Stimulated activated naive CD8-positive, alpha-beta T cell treated with anti-CD3 and anti-CD28 coated beads, Interleukin-15, Interleukin-2, amounts not matched to agents 100 ng/mL and 50 ng/mL, for 24 hours (primary cell): ENCODE measurements around the gene SLC27A5.

ENCODE experiments used
- H3K27ac Mint-ChIP-seq: one replicate; pipeline ENCODE4 v1.8.0; 2021; ENCODE audit warnings: mild to moderate bottlenecking, mixed read lengths
- H3K27me3 Mint-ChIP-seq: one replicate; pipeline ENCODE4 v1.8.0; 2021; ENCODE audit warnings: mixed read lengths
- H3K36me3 Mint-ChIP-seq: one replicate; pipeline ENCODE4 v1.8.0; 2021; ENCODE audit warnings: low read depth, mixed read lengths
- H3K4me1 Mint-ChIP-seq: one replicate; pipeline ENCODE4 v1.8.0; 2021; ENCODE audit warnings: low read depth, mixed read lengths
- H3K4me3 Mint-ChIP-seq: one replicate; pipeline ENCODE4 v1.8.0; 2021; ENCODE audit warnings: mild to moderate bottlenecking, mixed read lengths
- H3K9me3 Mint-ChIP-seq: one replicate; pipeline ENCODE4 v1.8.0; 2021; ENCODE audit warnings: mixed read lengths

Gene SLC27A5

DNA sequence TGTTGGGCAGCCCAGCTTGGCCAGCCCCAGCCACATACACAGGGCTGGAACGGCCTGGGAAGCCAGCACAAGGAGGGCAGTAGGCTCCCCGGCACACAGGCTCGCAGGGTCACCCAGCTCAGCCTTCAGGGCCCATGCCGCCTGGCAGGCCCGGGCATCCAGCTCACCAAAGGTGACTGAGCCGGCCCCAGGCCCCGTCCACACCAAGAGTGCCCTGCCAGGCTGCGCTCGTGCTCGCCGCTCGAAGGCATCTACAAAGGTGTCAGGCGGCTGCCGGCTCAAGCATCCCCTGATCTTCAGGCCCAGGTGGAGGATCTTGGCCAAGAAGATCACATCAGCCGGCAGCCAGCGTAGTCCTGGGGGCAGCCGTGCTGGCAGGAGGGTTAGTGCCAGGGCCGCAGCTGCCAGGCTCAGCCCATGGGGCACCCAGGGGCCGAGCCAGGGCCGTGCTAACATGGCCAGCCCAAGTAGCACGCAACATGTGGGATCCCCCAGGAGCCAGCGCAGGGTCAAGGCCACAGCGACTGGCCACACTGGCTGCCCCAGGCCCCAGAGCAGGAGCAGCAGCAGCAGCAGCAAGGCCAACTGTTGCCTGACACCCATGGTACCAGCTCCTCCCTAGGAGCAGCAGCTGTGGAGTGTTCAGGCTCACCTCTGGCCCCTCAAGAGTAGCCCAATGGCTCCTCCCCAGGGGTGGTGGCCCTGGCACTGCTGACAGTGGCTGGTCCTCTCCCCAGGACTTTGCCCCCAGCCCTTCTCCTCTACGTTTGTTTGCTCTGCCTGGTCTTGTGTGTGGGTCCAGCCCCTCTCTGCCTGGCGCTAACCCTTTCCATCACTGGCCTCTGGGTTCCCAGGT, at the start of gene SLC27A5:
SLC27A5 (minus strand) TSS at position 640 of the 856 bp plus-strand sequence; CDS start at position 603, 37 bp downstream.
- Mint-ChIP-seq H3K27ac (peak within 1 kb of the TSS; percentile 89), H3K4me3 (no peak within 1 kb of the TSS), H3K9me3 (peaks cover 4% of the 10 kb centered on the region), H3K27me3 (no peaks in the 10 kb centered on the region), H3K36me3 (peaks cover 25% of the 10 kb centered on the region), H3K4me1 (peaks cover 24% of the 10 kb centered on the region)

GRCh38 chr19:58560921-58561320, 49.1 kb upstream of the SLC27A5 start:
- Mint-ChIP-seq H3K27ac (peak overlapping the region; percentile 100), H3K27me3 (no peaks in the 10 kb centered on the region), H3K36me3 (peaks cover 36% of the 10 kb centered on the region), H3K4me1 (peaks cover 61% of the 10 kb centered on the region), H3K9me3 (no peaks in the 10 kb centered on the region), H3K4me3 (peak overlapping the region; percentile 81)

- Mint-ChIP-seq H3K27me3 (no peaks in the 10 kb centered on the region), H3K4me3 (peak overlapping the region; percentile 99), H3K27ac (peak overlapping the region; percentile 100), H3K4me1 (peaks cover 67% of the 10 kb centered on the region), H3K36me3 (peaks cover 43% of the 10 kb centered on the region), H3K9me3 (no peaks in the 10 kb centered on the region)
These were observed 48.5 kb upstream of the SLC27A5 start for GRCh38 chr19:58560007-58560887.

- peaks cover 45% of the 10 kb centered on the region for H3K36me3 Mint-ChIP-seq
These were observed 47.6 kb upstream of the SLC27A5 start for GRCh38 chr19:58559275-58560006.

GRCh38 chr19:58558623-58559274, 47.0 kb upstream of the SLC27A5 start:
- Mint-ChIP-seq H3K4me1 (peaks cover 77% of the 10 kb centered on the region), H3K36me3 (peaks cover 52% of the 10 kb centered on the region), H3K27me3 (no peaks in the 10 kb centered on the region), H3K9me3 (no peaks in the 10 kb centered on the region), H3K4me3 (peak overlapping the region; percentile 99), H3K27ac (peak overlapping the region; percentile 100)

More at GRCh38 chr19:58559275-58560006, 47.6 kb upstream of the SLC27A5 start:
- no peaks in the 10 kb centered on the region for H3K27me3 Mint-ChIP-seq
- peaks cover 73% of the 10 kb centered on the region for H3K4me1 Mint-ChIP-seq
- H3K9me3 Mint-ChIP-seq = no peaks in the 10 kb centered on the region
- H3K4me3 Mint-ChIP-seq = peak overlapping the region; percentile 99
- H3K27ac Mint-ChIP-seq = peak overlapping the region; percentile 100

DNA sequence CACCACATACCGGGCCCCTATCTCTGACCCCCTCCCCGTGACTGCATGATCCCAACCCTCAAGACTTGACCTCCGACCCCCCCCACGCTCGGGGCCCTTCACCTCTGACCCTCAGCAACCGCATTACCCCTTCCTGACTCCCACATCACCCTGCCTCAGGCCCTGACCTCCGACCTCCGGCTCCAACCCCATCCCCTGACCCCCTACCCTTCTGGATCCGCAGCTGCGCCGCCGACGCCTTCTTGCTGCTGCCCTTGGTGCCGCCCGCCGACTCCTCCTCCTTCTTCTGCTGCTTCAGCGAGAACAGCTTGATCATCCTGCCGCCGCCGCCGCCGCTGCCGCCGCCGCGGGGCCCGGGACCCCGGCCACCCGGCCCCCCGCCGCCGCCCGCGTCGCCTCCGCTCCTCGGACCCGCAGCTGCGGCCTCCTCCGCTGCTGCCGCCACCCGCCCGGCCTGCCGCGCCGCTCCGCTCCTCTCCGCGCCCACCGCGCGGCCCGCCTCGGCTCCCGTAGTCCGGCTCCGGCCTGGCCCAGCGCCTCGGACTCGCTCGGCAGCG, 46.4 kb upstream of the SLC27A5 start, which contains the start of gene UBE2M:
UBE2M (minus strand) TSS at position 546 of the 557 bp plus-strand sequence; CDS start at position 316, 230 bp downstream.
- H3K4me1 Mint-ChIP-seq = peaks cover 75% of the 10 kb centered on the region
- H3K36me3 Mint-ChIP-seq = peaks cover 50% of the 10 kb centered on the region
- no peaks in the 10 kb centered on the region for H3K27me3 Mint-ChIP-seq
- peak within 1 kb of the TSS; percentile 99 for H3K4me3 Mint-ChIP-seq
- H3K9me3 Mint-ChIP-seq = no peaks in the 10 kb centered on the region
- H3K27ac Mint-ChIP-seq = peak within 1 kb of the TSS; percentile 100

DNA sequence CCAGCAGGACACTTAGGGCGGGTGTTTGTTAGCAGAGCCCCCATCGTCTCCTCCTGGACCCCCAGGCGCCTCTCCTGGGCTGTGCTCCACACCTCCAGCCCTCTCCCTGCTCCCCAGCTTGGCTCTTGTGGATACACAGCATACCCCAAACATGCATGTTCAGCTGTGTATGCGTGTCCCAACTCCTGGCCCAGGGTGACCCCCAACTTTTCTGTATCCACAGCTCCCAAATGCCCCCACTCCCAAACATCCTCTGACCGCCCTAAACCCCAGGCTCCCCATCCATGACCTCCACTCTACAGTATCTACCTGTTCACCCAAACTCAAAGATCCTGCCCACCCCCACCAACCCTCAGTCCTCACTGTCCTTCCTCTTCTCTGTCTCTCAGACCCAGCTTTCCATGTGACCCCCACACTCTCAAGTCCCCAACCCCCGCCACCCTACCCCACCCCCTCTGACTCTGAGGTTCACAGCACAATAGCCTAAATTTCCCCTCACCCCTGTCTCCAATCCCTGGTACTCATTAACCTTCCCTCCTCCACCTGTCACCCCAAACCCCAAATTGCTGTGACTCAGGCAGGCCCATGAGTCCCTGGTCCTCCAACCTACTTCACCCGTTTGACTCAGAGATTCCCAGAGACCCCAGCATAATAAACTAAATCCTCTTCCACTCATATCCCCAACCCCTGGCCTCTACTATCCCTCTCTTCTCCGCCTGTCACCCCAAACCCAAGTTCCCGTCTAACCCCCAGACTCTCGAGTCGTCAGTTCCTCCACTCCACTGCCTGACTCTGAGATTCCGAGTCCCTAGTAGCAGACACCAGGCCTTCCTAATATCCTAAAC, 45.7 kb upstream of the SLC27A5 start:
- Mint-ChIP-seq H3K27me3 (no peaks in the 10 kb centered on the region), H3K4me1 (peaks cover 77% of the 10 kb centered on the region), H3K27ac (peak overlapping the region; percentile 99), H3K36me3 (peaks cover 56% of the 10 kb centered on the region), H3K9me3 (no peaks in the 10 kb centered on the region), H3K4me3 (peak overlapping the region; percentile 99)

DNA sequence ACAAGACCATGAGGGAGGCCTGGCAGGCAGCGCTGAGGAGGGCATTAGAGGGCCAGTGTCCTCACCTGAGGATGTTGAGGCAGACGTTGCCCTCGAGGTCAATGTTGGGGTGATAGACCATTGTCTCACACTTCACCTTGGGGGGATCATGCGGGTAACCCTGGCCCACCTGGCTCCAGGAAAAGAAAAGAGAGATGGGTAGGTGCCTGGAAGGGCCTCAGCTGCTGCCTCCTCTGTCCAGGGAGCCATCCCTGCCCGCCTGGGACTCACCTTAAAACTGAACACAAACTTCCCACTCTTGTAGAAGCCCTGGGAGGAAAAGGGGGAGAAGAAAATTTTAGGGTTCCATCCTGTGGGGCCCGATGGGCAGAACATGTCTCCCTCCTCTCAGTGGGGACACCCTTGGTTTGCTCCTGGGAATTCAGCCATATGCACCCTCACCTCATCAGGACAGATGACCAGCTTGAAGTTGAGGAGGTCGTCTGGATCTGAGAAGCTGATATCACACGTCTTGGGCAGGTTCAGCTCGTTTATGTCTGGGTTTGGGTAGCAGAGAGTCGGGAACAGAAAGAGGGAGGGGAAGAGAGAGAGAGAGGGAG, 44.9 kb upstream of the SLC27A5 start:
- Mint-ChIP-seq H3K4me3 (peak overlapping the region; percentile 99), H3K4me1 (peaks cover 74% of the 10 kb centered on the region), H3K9me3 (no peaks in the 10 kb centered on the region), H3K27ac (peak overlapping the region; percentile 99), H3K27me3 (no peaks in the 10 kb centered on the region), H3K36me3 (peaks cover 62% of the 10 kb centered on the region)

GRCh38 chr19:58555920-58556621, 44.3 kb upstream of the SLC27A5 start:
- Mint-ChIP-seq H3K27ac (peak overlapping the region; percentile 99), H3K4me1 (peaks cover 68% of the 10 kb centered on the region), H3K9me3 (no peaks in the 10 kb centered on the region), H3K36me3 (peaks cover 63% of the 10 kb centered on the region), H3K27me3 (no peaks in the 10 kb centered on the region), H3K4me3 (peak overlapping the region; percentile 99)

GRCh38 chr19:58555369-58555885, 43.6 kb upstream of the SLC27A5 start:
- peaks cover 70% of the 10 kb centered on the region for H3K36me3 Mint-ChIP-seq
- no peaks in the 10 kb centered on the region for H3K27me3 Mint-ChIP-seq
- H3K9me3 Mint-ChIP-seq = no peaks in the 10 kb centered on the region
- peak overlapping the region; percentile 99 for H3K27ac Mint-ChIP-seq
- H3K4me1 Mint-ChIP-seq = peaks cover 61% of the 10 kb centered on the region
- H3K4me3 Mint-ChIP-seq = peak overlapping the region; percentile 99

GRCh38 chr19:58554494-58555368, 42.9 kb upstream of the SLC27A5 start, which contains the start of gene CHMP2A:
Gene CHMP2A, minus strand, starts transcription at chr19:58555105. Its CDS starts 893 bp downstream, at chr19:58554212.
- no peaks in the 10 kb centered on the region for H3K9me3 Mint-ChIP-seq
- peaks cover 54% of the 10 kb centered on the region for H3K4me1 Mint-ChIP-seq
- H3K4me3 Mint-ChIP-seq = peak within 1 kb of the TSS; percentile 99
- H3K27ac Mint-ChIP-seq = peak within 1 kb of the TSS; percentile 99
- no peaks in the 10 kb centered on the region for H3K27me3 Mint-ChIP-seq
- peaks cover 76% of the 10 kb centered on the region for H3K36me3 Mint-ChIP-seq
